Measurements from ENCODE around the gene IFNA21. TPM values are rescaled to one million over a fixed set of nuclear protein-coding genes. Genes with fewer than 3 reads are reported as not detected.

Gene IFNA21
- polyA plus RNA-seq, 1 experiment = not detected

DNA sequence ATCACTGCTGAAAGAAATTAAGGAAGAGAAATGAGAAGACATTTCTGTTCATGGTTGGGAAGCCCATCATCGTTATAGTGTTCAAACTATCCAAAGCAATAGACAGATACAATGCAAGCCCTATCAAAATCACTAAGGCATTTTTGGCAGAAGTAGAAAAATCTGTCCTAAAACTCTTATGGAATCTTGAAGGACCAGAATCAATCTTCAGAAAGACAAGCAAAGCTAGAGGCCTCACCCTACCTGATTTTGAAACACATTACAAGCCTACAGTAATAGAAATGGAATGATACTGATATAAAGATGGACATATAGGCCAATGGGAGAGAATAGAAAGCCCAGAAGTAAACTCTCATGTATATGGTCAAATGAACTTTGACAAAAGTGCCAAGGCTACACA is 4.9 kb upstream of the IFNA21 start:
- no peak for DNase-seq (ENCODE audit: low read depth, low spot score)
- Histone ChIP-seq H3K27me3 (ENCODE audit: control insufficient read depth, insufficient read depth, low read length) (no peaks in the 10 kb centered on the region), H3K27ac (ENCODE audit: low read depth, low read length) (no peak overlapping the region), H3K9me3 (ENCODE audit: control insufficient read depth, insufficient read depth, low read length) (no peaks in the 10 kb centered on the region), H3K4me3 (ENCODE audit: low read depth, low read length) (no peak overlapping the region)
- TF ChIP-seq, protein P1, sequence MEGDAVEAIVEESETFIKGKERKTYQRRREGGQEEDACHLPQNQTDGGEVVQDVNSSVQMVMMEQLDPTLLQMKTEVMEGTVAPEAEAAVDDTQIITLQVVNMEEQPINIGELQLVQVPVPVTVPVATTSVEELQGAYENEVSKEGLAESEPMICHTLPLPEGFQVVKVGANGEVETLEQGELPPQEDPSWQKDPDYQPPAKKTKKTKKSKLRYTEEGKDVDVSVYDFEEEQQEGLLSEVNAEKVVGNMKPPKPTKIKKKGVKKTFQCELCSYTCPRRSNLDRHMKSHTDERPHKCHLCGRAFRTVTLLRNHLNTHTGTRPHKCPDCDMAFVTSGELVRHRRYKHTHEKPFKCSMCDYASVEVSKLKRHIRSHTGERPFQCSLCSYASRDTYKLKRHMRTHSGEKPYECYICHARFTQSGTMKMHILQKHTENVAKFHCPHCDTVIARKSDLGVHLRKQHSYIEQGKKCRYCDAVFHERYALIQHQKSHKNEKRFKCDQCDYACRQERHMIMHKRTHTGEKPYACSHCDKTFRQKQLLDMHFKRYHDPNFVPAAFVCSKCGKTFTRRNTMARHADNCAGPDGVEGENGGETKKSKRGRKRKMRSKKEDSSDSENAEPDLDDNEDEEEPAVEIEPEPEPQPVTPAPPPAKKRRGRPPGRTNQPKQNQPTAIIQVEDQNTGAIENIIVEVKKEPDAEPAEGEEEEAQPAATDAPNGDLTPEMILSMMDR (IDR thresholded peaks at IDR 0.05; ENCODE audit: low read depth, low read length) = no peak
- ChIA-PET CTCF (no interaction called here), POLR2A (no interaction called here)

DNA sequence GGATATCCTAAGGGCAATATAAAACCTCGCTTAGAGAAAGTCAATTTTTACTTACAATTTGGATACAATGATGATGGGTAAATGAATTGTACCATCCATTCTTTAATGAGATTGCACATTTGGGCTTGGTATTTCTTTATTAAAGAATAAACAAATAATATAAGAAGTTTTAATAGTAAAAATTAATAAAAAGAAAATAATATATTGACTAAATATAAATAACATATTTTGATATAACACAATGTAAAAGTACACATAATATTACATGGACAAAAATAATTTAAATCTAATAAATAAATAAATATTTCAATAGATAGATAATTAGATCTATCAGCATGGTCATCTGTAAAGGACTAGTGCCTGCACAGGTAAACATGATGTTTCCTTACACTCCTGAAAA is 944 bp downstream of the IFNA21 start:
- no peak for DNase-seq (ENCODE audit: low read depth, low spot score)
- POLR2A ChIA-PET = no interaction called here
- no peak overlapping the region for H3K27ac ChIP-seq (ENCODE audit: low read depth, low read length)
- no peaks in the 10 kb centered on the region for H3K9me3 ChIP-seq (ENCODE audit: control insufficient read depth, insufficient read depth, low read length)
- no peak overlapping the region for H3K4me3 ChIP-seq (ENCODE audit: low read depth, low read length)
- no peaks in the 10 kb centered on the region for H3K27me3 ChIP-seq (ENCODE audit: control insufficient read depth, insufficient read depth, low read length)
- CTCF ChIA-PET = no interaction called here
- TF ChIP-seq, protein P1 (IDR thresholded peaks at IDR 0.05; ENCODE audit: low read depth, low read length) = no peak

DNA sequence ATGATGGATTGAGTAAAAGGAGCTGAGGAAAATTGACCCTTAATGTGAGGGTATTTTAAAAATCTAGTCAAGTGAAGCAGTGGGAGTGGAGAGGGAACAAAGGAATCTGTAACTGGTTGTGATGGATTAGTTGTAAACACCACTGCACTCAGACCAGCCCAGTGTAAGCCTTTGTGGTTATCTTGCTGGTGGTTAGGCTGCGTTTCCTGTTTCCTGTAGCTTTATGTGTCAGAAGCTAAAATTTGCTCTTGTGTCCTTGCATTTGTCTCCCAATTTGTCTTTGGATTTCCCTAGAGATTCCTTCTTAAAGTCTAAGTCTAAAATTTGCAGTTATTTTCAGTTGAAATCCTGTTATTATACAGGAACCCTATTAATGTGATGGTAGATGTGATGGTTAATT is 6.3 kb downstream of the IFNA21 start:
- Histone ChIP-seq H3K9me3 (ENCODE audit: control insufficient read depth, insufficient read depth, low read length) (no peaks in the 10 kb centered on the region), H3K27ac (ENCODE audit: low read depth, low read length) (no peak overlapping the region), H3K4me3 (ENCODE audit: low read depth, low read length) (no peak overlapping the region), H3K27me3 (ENCODE audit: control insufficient read depth, insufficient read depth, low read length) (no peaks in the 10 kb centered on the region)
- ChIA-PET CTCF (no interaction called here), POLR2A (no interaction called here)
- DNase-seq (ENCODE audit: low read depth, low spot score) = no peak
- TF ChIP-seq, protein P1 (IDR thresholded peaks at IDR 0.05; ENCODE audit: low read depth, low read length) = no peak

DNA sequence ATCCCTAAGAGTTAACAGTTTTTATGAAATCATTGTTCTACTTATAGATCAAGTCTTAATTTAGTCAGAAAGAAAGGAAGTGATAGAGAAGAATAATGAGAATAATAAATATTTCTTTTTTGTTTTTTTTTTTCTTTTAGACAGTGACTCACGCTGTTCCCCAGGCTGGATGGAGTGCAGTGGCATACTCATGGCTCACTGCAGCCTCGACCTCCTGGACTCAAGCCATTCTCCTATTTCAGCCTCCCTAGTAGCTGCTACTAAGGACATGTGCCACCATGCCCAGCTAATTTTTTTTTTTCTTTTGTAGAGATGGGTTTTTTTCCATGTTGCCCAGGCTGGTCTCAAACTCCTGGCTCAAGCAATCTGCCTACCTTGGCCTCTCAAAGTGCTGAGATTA is 11.0 kb downstream of the IFNA21 start:
- Histone ChIP-seq H3K4me3 (ENCODE audit: low read depth, low read length) (no peak overlapping the region), H3K9me3 (ENCODE audit: control insufficient read depth, insufficient read depth, low read length) (no peaks in the 10 kb centered on the region), H3K27ac (ENCODE audit: low read depth, low read length) (no peak overlapping the region), H3K27me3 (ENCODE audit: control insufficient read depth, insufficient read depth, low read length) (no peaks in the 10 kb centered on the region)
- TF ChIP-seq, protein P1 (IDR thresholded peaks at IDR 0.05; ENCODE audit: low read depth, low read length) = no peak
- ChIA-PET CTCF (no interaction called here), POLR2A (no interaction called here)
- DNase-seq (ENCODE audit: low read depth, low spot score) = no peak

DNA sequence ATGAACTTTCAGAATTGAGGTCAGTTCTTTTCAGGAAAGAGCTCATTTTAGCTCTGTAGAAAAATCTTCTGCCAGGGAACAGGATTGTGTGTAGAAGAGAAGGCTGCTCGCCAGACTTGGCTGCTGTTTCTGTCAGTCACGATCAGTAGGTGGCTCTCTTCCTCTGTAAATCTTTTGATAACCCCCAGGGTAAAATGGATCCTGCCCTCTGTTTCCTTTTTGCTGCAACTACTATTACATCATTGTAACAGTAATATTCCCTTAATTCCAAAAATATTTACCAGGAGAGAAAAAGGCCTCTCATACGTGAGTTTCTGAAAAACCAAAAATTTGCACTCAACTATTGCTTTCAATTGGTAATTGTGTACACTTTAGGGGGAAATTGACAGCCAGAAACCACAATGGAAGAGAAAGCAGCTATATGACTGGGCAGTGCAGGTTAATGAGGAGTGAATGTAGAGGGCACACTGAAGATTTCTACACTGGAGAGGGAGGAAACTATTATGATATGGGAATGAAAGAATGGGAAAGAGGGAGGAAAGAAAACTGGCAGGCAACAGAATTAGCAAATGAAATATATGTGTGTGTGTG is 12.3 kb downstream of the IFNA21 start:
- CTCF ChIA-PET = no interaction called here
- Histone ChIP-seq H3K9me3 (ENCODE audit: control insufficient read depth, insufficient read depth, low read length) (no peaks in the 10 kb centered on the region; the same call in 1 of the 2 replicates), H3K27ac (ENCODE audit: low read depth, low read length) (no peak overlapping the region), H3K4me3 (ENCODE audit: low read depth, low read length) (no peak overlapping the region), H3K27me3 (ENCODE audit: control insufficient read depth, insufficient read depth, low read length) (no peaks in the 10 kb centered on the region)
- no peak for DNase-seq (ENCODE audit: low read depth, low spot score)
- POLR2A ChIA-PET = no interaction called here
- TF ChIP-seq, protein P1 (IDR thresholded peaks at IDR 0.05; ENCODE audit: low read depth, low read length) = no peak

Data from AG04450 (cell line).